Dendritic cell treated with granulocyte-macrophage colony-stimulating factor and Interleukin-4, amounts not matched to agents 40 ng/mL and 50 ng/mL, for 4 days (primary cell): ENCODE data around the gene HHAT.

Experiments
- H3K27ac Mint-ChIP-seq: one replicate; pipeline ENCODE4 v1.8.0; 2022; ENCODE audit warnings: mild to moderate bottlenecking, mixed read lengths
- H3K27me3 Mint-ChIP-seq: one replicate; pipeline ENCODE4 v1.8.0; 2022; ENCODE audit warnings: mild to moderate bottlenecking, mixed read lengths
- H3K36me3 Mint-ChIP-seq: one replicate; pipeline ENCODE4 v1.8.0; 2022; ENCODE audit warnings: low read depth, mixed read lengths
- H3K4me1 Mint-ChIP-seq: one replicate; pipeline ENCODE4 v1.8.0; 2022; ENCODE audit warnings: low read depth, mixed read lengths
- H3K4me3 Mint-ChIP-seq: one replicate; pipeline ENCODE4 v1.8.0; 2022; ENCODE audit warnings: mild to moderate bottlenecking, moderate library complexity, mixed read lengths
- H3K9me3 Mint-ChIP-seq: one replicate; pipeline ENCODE4 v1.8.0; 2022; ENCODE audit warnings: mixed read lengths
- intact Hi-C: fragments of 100-400 bp; cut with micrococcal nuclease; formaldehyde crosslinking; loops from one replicate; pipeline ENCODE4 v1.15.0; 2022

HHAT gene

DNA sequence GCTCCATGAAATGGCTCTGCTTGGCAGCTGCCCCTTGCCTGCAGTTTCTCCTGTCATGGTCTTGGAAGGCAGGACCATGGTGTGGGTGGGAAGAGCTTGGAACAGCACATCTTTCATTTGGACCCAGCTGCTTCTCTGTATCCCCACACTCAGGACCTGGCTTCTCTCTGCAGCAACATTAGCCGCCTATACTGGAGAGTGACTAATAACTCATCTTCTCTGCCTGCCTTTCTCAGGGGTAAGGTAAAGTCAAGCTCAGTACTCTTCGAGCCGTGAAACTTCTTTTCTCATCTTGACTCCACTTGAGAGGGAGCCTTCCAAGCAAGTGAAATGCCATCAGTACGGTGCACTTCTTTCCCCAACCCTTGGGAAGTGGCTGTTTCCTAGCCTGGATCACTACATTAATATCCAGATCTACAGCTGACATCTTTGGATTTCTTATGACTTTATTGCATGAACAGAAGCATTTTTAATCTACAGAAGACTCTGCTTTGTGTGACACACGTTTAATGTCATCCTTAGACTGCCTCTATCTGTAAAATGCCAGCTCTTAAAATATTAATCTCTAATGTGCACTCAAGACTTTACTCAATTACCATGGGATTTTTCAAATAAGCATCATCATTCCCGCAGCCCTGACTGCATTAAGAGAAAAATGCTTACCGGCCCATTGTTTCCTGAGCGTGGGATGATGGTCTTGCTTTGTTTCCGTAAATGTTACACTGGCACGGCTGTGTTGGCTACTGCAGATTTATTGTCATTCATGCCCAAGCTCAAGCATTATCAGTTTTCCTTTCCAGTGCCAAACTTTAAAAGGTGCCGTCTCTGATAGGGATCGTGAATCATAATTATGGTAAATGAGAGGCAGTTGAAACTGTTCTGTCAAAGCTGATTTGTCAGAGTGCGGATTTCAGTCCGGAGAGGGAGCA, 242.9 kb downstream of the HHAT start:
- no peaks in the 10 kb centered on the region for H3K4me1 Mint-ChIP-seq
- no peaks in the 10 kb centered on the region for H3K9me3 Mint-ChIP-seq
- H3K27me3 Mint-ChIP-seq, result no peaks in the 10 kb centered on the region
- no peaks in the 10 kb centered on the region for H3K36me3 Mint-ChIP-seq
- no peak overlapping the region for H3K4me3 Mint-ChIP-seq
- intact Hi-C loops, result no loop called here
- H3K27ac Mint-ChIP-seq, result no peak overlapping the region

DNA sequence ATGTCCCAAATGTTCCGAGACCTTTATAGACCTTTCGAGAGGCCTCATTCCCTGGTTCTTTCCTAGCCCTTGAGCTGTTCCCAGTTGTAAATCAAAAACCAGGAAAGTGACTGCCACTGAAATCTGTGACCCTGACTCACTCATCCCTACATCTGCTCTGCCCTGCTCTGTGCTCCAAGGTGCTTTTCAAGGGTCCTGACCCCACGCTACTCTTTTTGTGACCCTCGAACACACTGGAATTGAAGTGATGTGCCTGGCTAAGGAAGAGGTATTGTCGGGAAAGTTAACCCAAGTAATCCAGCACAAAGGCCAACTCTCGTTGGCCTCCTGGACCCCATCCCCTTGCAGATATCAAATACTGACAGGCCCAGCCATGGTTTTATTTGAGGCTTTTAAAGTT, 244.4 kb downstream of the HHAT start:
- H3K27me3 Mint-ChIP-seq, result no peaks in the 10 kb centered on the region
- no peaks in the 10 kb centered on the region for H3K4me1 Mint-ChIP-seq
- intact Hi-C loops, result no loop called here
- no peak overlapping the region for H3K27ac Mint-ChIP-seq
- no peaks in the 10 kb centered on the region for H3K36me3 Mint-ChIP-seq
- H3K4me3 Mint-ChIP-seq, result no peak overlapping the region
- H3K9me3 Mint-ChIP-seq, result no peaks in the 10 kb centered on the region

DNA sequence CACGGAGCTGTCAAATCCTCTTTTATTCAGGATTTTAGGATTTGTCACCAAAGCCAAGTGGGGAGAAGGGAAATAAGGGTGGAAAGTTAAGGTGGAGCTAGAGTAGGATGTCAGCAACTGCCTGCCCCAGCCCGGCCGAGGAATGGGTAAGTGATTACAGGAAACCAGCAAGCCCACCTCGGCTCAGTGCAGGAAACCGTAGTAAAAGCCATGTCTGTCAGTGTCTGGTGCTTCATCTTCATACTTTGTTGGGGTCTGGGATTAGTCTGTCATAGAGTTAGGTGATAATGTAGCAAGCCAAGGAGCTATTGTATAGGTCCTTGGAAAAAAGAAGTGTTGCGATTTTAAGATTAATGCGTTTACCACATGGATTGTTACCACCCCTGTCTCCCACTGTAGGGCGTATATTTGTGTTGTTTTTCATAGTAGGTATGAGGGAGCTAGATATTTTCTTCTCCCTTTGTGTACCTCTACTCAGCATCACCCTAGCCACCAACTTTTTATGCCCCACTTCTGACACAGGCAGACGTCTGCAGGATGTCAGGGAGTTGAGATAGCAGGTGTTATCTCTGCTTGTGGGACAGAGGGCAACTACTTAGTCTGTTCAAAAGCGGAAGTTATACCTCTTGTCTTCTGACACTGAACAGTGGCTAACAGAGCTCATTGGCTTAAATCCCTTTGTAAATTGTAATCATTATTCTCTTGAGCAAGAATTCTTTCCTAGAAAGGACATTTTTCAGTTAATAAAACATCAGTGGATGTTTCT, 253.7 kb downstream of the HHAT start:
- Mint-ChIP-seq H3K27me3 (no peaks in the 10 kb centered on the region), H3K4me1 (no peaks in the 10 kb centered on the region), H3K27ac (no peak overlapping the region), H3K4me3 (no peak overlapping the region), H3K9me3 (no peaks in the 10 kb centered on the region), H3K36me3 (no peaks in the 10 kb centered on the region)
- intact Hi-C loops, result loop anchor here (5.0 to 10.0 kb wide), 2 partner anchors 895 to 1072 kb away; no protein-coding TSS in a partner anchor

DNA sequence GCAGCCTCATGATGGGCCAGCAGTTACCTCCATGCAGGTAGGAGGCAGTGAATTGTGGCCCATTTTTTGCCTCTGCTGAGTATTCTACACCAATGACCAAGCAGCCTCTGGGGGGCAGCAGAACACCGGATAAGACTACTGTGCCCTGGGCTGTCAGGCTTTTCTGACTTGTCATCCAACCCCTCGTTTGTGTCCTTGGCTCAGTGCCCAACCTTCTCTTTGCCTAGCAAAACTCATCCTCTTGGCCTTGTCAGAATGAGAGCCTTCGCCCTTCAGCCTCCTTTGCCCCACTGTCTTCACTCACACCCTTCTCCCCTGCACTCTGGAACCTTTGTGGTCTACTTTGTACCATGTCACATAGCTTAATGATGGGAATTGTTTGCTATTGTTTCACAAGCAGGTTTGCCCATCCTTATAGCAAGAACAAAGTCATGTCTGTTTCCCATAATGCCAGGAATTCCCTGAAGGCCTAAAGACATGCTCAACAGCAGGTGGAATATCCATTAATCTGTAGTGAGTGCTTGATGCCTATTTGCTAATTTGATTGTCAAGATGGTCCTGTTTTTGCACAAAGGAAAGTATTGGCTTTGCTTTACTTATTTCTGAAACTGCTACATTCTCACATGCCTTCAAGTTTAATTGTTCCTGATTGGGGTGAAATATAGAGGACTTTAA, 255.9 kb downstream of the HHAT start:
- intact Hi-C loops, result loop anchor here (1.0 to 10.0 kb wide), 4 partner anchors 366 to 1070 kb away; no protein-coding TSS in a partner anchor
- Mint-ChIP-seq H3K4me3 (no peak overlapping the region), H3K27me3 (no peaks in the 10 kb centered on the region), H3K27ac (no peak overlapping the region), H3K9me3 (no peaks in the 10 kb centered on the region), H3K36me3 (no peaks in the 10 kb centered on the region), H3K4me1 (no peaks in the 10 kb centered on the region)

DNA sequence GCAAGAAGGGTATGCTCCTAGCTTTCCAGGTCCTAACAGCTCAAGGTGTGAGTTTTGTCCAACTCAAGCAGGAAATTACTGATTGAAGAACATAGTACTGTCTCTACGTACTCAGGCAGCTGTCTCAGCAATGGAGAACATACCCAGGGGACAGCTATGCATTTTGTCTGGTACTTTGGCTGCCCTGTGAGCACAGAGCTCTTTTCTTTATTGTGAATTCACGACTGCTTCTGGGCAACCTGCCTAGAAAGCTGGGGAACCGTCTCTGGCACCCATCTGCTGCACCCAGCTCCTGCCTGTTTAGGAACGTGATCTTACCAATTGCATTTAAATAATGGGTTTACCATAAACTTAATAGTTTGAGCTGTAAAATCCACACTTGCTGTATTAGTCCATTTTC, 258.1 kb downstream of the HHAT start:
- Mint-ChIP-seq H3K27ac (no peak overlapping the region), H3K4me3 (no peak overlapping the region), H3K4me1 (no peaks in the 10 kb centered on the region), H3K36me3 (no peaks in the 10 kb centered on the region), H3K27me3 (no peaks in the 10 kb centered on the region), H3K9me3 (peaks cover 8% of the 10 kb centered on the region)
- intact Hi-C loops, result loop anchor here (10.0 kb wide), 1 partner anchor 1068 kb away; no protein-coding TSS in a partner anchor

DNA sequence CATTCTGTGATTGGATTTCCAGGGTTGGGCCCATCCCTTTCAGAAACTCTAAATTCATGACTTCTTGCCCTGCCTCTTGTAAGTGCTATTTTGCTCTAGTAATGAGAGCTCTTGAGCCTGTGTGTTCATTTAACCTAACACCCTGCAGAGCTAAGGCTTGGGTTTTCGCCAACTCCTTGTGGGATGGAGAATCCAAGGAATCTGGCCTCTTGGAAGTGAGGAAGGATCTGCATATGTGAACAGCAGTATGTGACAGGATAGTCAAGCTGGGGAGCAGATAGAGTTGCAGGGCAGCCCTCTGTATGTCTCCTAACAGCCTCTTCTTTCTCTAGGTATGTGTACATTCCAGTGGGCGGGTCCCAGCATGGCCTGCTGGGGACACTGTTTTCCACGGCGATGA, 258.9 kb downstream of the HHAT start:
- Mint-ChIP-seq H3K4me3 (no peak overlapping the region), H3K4me1 (no peaks in the 10 kb centered on the region), H3K27me3 (no peaks in the 10 kb centered on the region), H3K36me3 (no peaks in the 10 kb centered on the region), H3K9me3 (peaks cover 8% of the 10 kb centered on the region), H3K27ac (no peak overlapping the region)
- intact Hi-C loops, result loop anchor here (10.0 kb wide), 1 partner anchor 1067 kb away; no protein-coding TSS in a partner anchor

DNA sequence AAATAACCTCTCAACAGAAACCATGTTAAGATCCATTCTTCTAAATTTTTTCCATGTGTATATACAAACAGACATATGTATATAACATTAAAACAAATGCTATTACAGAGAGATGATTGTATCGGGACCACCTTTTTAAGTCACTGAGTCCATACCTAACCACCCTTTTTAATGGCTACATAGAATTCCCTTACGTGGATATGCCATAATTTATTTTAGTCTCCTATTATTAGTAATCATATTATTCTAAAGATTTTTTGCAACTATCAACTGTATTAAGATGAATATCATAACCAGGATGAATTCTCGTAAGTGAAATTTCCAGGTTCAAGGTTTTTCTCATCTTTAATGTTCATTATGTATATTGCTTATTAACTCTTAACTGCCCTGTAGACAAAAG, 259.7 kb downstream of the HHAT start:
- Mint-ChIP-seq H3K4me1 (no peaks in the 10 kb centered on the region), H3K36me3 (no peaks in the 10 kb centered on the region), H3K27me3 (no peaks in the 10 kb centered on the region), H3K27ac (no peak overlapping the region), H3K9me3 (peaks cover 8% of the 10 kb centered on the region), H3K4me3 (no peak overlapping the region)
- intact Hi-C loops, result loop anchor here (10.0 kb wide), 1 partner anchor 1066 kb away; no protein-coding TSS in a partner anchor

DNA sequence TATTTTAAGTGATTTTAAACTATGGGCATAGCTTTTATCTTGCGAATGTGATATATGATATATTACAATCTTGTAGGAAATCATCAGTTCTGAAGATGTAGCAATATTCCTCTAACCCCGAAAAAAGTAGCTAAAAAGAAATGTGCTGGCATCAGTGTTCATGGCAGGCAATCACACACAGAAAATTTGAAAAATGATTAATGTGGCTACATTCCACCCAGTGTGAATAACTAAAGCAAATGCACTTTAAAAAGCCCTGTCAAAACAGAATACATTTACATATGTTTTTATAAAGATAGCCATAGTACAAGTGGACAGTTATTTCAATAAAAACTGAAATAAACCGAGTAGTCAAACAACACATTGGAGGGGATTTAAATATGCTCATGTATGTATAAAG, 260.2 kb downstream of the HHAT start:
- Mint-ChIP-seq H3K9me3 (peaks cover 8% of the 10 kb centered on the region), H3K27me3 (no peaks in the 10 kb centered on the region), H3K4me3 (no peak overlapping the region), H3K4me1 (no peaks in the 10 kb centered on the region), H3K27ac (no peak overlapping the region), H3K36me3 (no peaks in the 10 kb centered on the region)
- intact Hi-C loops, result loop anchor here (10.0 kb wide), 1 partner anchor 1066 kb away; no protein-coding TSS in a partner anchor

DNA sequence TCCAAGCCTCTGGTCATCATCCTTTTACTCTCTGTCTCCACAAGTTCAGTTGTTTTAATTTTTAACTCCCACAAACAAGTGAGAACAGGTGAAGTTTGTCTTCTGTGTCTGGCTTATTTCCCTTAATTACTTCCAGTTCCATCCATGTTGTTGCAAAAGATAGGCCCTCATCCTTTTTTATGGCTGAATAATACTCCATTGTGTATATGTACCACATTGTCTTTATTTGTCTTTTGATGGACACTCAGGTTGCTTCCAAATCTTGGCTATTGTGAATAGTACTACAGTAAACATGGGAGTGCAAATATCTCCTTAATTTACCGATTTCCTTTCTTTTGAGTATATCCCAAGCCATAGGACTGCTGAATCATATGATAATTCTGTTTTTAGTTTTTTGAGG, 262.5 kb downstream of the HHAT start:
- no peaks in the 10 kb centered on the region for H3K36me3 Mint-ChIP-seq
- H3K9me3 Mint-ChIP-seq, result peaks cover 8% of the 10 kb centered on the region
- H3K4me1 Mint-ChIP-seq, result no peaks in the 10 kb centered on the region
- H3K27me3 Mint-ChIP-seq, result no peaks in the 10 kb centered on the region
- no peak overlapping the region for H3K27ac Mint-ChIP-seq
- H3K4me3 Mint-ChIP-seq, result no peak overlapping the region
- intact Hi-C loops, result no loop called here

DNA sequence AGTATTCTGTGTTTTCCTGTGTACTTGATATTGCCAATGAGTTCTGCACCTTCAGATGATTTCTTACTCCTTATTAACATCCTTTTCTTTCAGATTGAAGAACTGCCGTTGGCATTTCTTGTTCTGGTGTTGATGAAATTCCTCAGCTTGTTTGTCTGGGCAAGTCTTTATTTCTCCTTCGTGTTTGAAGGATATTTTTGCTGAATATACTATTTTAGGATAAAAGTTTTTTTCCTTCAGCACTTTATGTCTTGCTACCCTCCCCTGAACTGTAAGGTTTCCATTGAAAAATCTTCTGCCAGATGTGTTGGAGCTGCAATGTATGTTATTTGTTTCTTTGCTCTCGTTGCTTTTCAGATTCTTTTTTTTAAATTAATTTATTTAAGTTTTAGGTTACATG, 265.9 kb downstream of the HHAT start:
- H3K4me1 Mint-ChIP-seq, result peaks cover 16% of the 10 kb centered on the region
- intact Hi-C loops, result no loop called here
- no peak overlapping the region for H3K4me3 Mint-ChIP-seq
- peaks cover 8% of the 10 kb centered on the region for H3K9me3 Mint-ChIP-seq
- no peaks in the 10 kb centered on the region for H3K36me3 Mint-ChIP-seq
- no peaks in the 10 kb centered on the region for H3K27me3 Mint-ChIP-seq
- no peak overlapping the region for H3K27ac Mint-ChIP-seq

DNA sequence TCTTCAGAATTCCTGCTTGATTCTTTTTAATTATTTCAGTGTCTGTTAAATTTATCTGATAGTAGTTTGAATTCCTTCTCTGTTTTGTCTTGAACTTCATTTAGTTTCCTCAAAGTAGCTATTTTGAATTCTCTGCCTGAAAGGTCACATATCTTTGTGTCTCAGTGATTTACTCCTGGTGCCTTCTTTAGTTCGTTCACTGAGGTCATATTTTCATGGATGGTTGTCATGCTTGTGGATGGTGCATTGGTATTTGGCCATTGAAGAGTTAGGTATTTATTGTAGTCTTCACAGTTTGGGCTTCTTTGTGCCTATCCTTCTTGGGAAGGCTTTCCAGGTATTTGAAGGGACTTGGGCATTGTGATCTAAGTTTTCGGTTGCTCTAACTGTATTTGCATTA, 267.9 kb downstream of the HHAT start:
- intact Hi-C loops, result no loop called here
- Mint-ChIP-seq H3K27me3 (no peaks in the 10 kb centered on the region), H3K4me3 (no peak overlapping the region), H3K36me3 (no peaks in the 10 kb centered on the region), H3K4me1 (peaks cover 16% of the 10 kb centered on the region), H3K27ac (no peak overlapping the region), H3K9me3 (no peaks in the 10 kb centered on the region)

DNA sequence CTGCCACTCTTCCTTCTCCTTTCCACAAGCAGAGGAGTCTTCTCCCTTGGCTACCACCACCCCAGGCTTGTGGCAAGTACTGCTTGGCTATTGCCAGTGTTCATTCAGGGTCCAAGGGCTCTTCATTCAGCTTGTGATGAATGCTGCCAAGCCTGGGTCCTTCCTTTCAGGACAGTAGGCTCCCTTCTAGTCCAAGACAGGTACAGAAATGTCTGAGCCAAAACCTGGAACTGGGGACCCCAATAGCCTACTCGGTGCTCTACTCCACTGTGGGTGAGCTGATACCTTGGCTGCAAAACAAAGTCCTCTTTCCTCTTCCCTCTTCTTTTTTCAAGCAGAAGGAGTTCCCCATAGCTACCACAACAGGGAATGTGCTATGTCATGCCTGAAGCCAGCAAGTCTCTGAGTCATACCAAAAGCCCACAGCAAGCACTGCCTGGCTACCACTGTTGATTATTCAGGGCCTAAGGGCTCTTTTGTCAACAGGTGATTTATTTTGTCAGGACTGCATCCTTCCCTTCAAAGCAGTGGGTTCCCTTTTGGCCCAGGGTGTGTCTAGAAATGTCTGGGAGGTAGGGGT, 268.9 kb downstream of the HHAT start:
- H3K27ac Mint-ChIP-seq, result peak overlapping the region; percentile 54

DNA sequence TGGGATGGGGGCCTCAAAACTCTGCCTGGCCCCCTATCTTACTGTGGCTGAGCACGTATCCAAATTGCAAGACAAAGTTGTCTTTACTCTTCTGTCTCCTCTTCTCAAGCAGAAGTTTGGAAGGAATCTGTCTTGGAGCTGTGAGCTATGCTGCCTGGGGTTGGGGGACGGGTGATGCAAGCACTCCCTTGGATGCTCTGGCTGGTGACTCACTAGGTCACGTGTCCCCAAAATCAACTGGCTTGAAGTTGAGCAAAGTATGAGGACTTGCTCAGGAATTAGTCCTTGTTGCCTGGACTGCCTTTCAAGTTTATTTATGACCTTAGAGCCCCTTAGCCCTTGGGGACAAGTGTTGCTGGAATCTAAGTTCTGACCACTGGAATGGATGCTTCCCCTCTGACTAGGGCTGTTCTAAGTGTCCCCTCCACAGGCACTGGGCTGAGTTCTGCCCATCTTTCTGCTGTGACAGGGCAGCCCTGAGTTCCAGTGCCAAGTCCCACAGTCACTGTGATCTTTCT, 269.5 kb downstream of the HHAT start:
- H3K9me3 Mint-ChIP-seq, result no peaks in the 10 kb centered on the region
- H3K27ac Mint-ChIP-seq, result peak overlapping the region; percentile 54
- intact Hi-C loops, result no loop called here
- H3K4me3 Mint-ChIP-seq, result no peak overlapping the region
- peaks cover 16% of the 10 kb centered on the region for H3K4me1 Mint-ChIP-seq
- no peaks in the 10 kb centered on the region for H3K36me3 Mint-ChIP-seq
- H3K27me3 Mint-ChIP-seq, result no peaks in the 10 kb centered on the region

More for the DNA sequence above, 268.9 kb downstream of the HHAT start:
- Mint-ChIP-seq H3K4me3 (no peak overlapping the region), H3K36me3 (no peaks in the 10 kb centered on the region), H3K27me3 (no peaks in the 10 kb centered on the region), H3K9me3 (no peaks in the 10 kb centered on the region), H3K4me1 (peaks cover 16% of the 10 kb centered on the region)
- intact Hi-C loops, result no loop called here
